Tibial artery (tissue), 4 donors: ENCODE data around the gene RIC8A.
"Not testable (repeated sequence)": the region's sequence is repeated elsewhere in the genome, so short reads cannot be mapped to it uniquely, and the experiment has no call there.

ENCODE experiments used
- DNase-seq, 2 donors: peaks; one replicate each; pipeline ENCODE4 v3.0.0-alpha.2; 2019
- H3K27ac ChIP-seq, 2 donors: fragments of 200-600 bp; sonication (generic) in 1 of 2; 1 replicate in 1 of 2; 2 replicates in 1 of 2; pipeline ENCODE4 v1.5.1; 2018 to 2019; ENCODE audit warnings: mild to moderate bottlenecking in 1 of 2
- H3K27me3 ChIP-seq, 2 donors: fragments of 200-600 bp; sonication (generic) in 1 of 2; one replicate each; pipeline versions ENCODE4 v1.5.1 to v1.6.0; 2016 to 2019
- H3K36me3 ChIP-seq, 3 donors: fragments of 200-600 bp; sonication (generic) in 2 of 3; one replicate each; pipeline ENCODE4 v1.5.1; 2016 to 2019; ENCODE audit warnings: mild to moderate bottlenecking in 2 of 3
- H3K4me1 ChIP-seq, 4 donors: fragments of 200-600 bp; sonication (generic) in 2 of 4; 1 replicate in 3 of 4; 2 replicates in 1 of 4; pipeline ENCODE4 v1.5.1; 2016 to 2019
- H3K4me3 ChIP-seq, 2 donors: fragments of 200-600 bp; sonication (generic) in 1 of 2; 1 replicate in 1 of 2; 2 replicates in 1 of 2; pipeline ENCODE4 v1.5.1; 2018 to 2019; ENCODE audit warnings: mild to moderate bottlenecking in 2 of 2
- H3K9me3 ChIP-seq, 3 donors: fragments of 200-600 bp; sonication (generic) in 1 of 3; one replicate each; pipeline ENCODE4 v1.5.1; 2016 to 2019
- CTCF ChIP-seq, 2 experiments: fragments of 200-600 bp in 1 of 2; fragments of 450-650 bp in 1 of 2; IDR thresholded peaks; one replicate each; pipeline ENCODE4 v1.5.1; 2017 to 2019; ENCODE audit warnings: antibody characterized with exemption in 2 of 2, mild to moderate bottlenecking in 1 of 2, moderate library complexity in 1 of 2
- intact Hi-C: fragments of 100-400 bp; cut with DNase I; formaldehyde crosslinking; loops from one replicate; pipeline ENCODE4 v1.15.0; 2023; ENCODE audit warnings: low total_unique reads

RIC8A gene

GRCh38 chr11:207208-207862 lies at the start of gene RIC8A, which contains the start of gene BET1L:
TSS of gene RIC8A (plus strand) at chr11:207708. CDS start at chr11:208855, 1,147 bp downstream.
TSS of gene BET1L (minus strand) at chr11:207399. CDS start at chr11:207321, 78 bp downstream.
- Histone ChIP-seq H3K9me3 (no peaks in the 10 kb centered on the region), H3K4me1 (peaks cover 12 to 62% (median 53%) of the 10 kb centered on the region in 4 donors), H3K27ac (peak within 1 kb of the TSS; percentile 96 to 97), H3K4me3 (peak within 1 kb of the TSS; percentile 93 to 97), H3K27me3 (no peaks in the 10 kb centered on the region), H3K36me3 (peaks cover 35 to 66% (median 53%) of the 10 kb centered on the region in 3 donors)
- DNase-seq, result peak; percentile 99
- TF ChIP-seq CTCF (IDR thresholded peaks at IDR 0.05), result peak in 1 of 2 experiments; percentile 20
- intact Hi-C loops, result loop anchor here (5.0 kb wide), 1 partner anchor 240 kb away; no protein-coding TSS in a partner anchor

- H3K27ac ChIP-seq, H3K27me3 ChIP-seq, H3K9me3 ChIP-seq, H3K4me3 ChIP-seq, DNase-seq, intact Hi-C loops, H3K4me1 ChIP-seq, H3K36me3 ChIP-seq: not testable (repeated sequence)
These were observed 27.3 kb upstream of the RIC8A start for GRCh38 chr11:180242-180641.

- H3K27ac ChIP-seq, DNase-seq, intact Hi-C loops, H3K4me3 ChIP-seq, H3K4me1 ChIP-seq, H3K36me3 ChIP-seq, H3K27me3 ChIP-seq, H3K9me3 ChIP-seq: not testable (repeated sequence)
These were observed 18.2 kb upstream of the RIC8A start for GRCh38 chr11:189200-189783.

GRCh38 chr11:189843-190311 lies 17.6 kb upstream of the RIC8A start:
- TF ChIP-seq CTCF (IDR thresholded peaks at IDR 0.05), result peak in 1 of 2 experiments; percentile 4
- H3K27ac ChIP-seq, H3K4me1 ChIP-seq, H3K4me3 ChIP-seq, H3K27me3 ChIP-seq, H3K36me3 ChIP-seq, intact Hi-C loops, H3K9me3 ChIP-seq: not testable (repeated sequence)
- peak; percentile 18 to 62 for DNase-seq

GRCh38 chr11:190546-190945 lies 17.0 kb upstream of the RIC8A start:
- H3K4me1 ChIP-seq, H3K9me3 ChIP-seq, H3K27me3 ChIP-seq, intact Hi-C loops, H3K4me3 ChIP-seq, H3K27ac ChIP-seq, H3K36me3 ChIP-seq: not testable (repeated sequence)
- peak in 1 of 2 donors; percentile 64 for DNase-seq

GRCh38 chr11:191490-192478 lies 15.7 kb upstream of the RIC8A start:
- H3K9me3 ChIP-seq, H3K27ac ChIP-seq, intact Hi-C loops, H3K27me3 ChIP-seq, H3K4me3 ChIP-seq, H3K4me1 ChIP-seq, H3K36me3 ChIP-seq: not testable (repeated sequence)
- peak in 1 of 2 donors; percentile 20 for DNase-seq
- TF ChIP-seq CTCF (IDR thresholded peaks at IDR 0.05), result peak; percentile 28 to 31

- H3K9me3 ChIP-seq, H3K27me3 ChIP-seq, H3K27ac ChIP-seq, intact Hi-C loops, H3K4me1 ChIP-seq, H3K36me3 ChIP-seq, DNase-seq, H3K4me3 ChIP-seq: not testable (repeated sequence)
These were observed 14.8 kb upstream of the RIC8A start, which contains the start of gene SCGB1C1 for GRCh38 chr11:192674-193128. TSS of gene SCGB1C1 (plus strand) at chr11:193078. CDS start at chr11:193100, 22 bp downstream.

- peak; percentile 10 to 63 for DNase-seq
These were observed 14.0 kb upstream of the RIC8A start for GRCh38 chr11:193481-193880.

More at GRCh38 chr11:193481-193880, 14.0 kb upstream of the RIC8A start:
- H3K4me3 ChIP-seq, H3K9me3 ChIP-seq, H3K27me3 ChIP-seq, H3K27ac ChIP-seq, intact Hi-C loops, H3K4me1 ChIP-seq, H3K36me3 ChIP-seq: not testable (repeated sequence)
